Astrocyte (in vitro differentiated cells and primary cell): ENCODE measurements around the gene HFM1. TPM values are rescaled to one million over a fixed set of nuclear protein-coding genes. Genes with fewer than 3 reads are reported as not detected.

Experiments
- DNase-seq: peaks from one replicate; pipeline ENCODE4 v3.0.0-alpha.2; 2010; ENCODE audit warnings: low read depth
- FAIRE-seq: peaks from 2 replicates; lab custom pipeline; 2011; peaks lifted over from hg19 to GRCh38; lab: Jason Lieb, UNC
- H2AFZ ChIP-seq: 2 replicates; pipeline ENCODE4 v1.6.0; 2012; ENCODE audit warnings: low read depth, low read length, inconsistent platforms
- H3K27ac ChIP-seq: 2 replicates; pipeline ENCODE4 v1.5.1; 2011; ENCODE audit warnings: low read depth, low read length, inconsistent platforms
- H3K27me3 ChIP-seq: 2 replicates; pipeline ENCODE4 v1.6.0; 2011; ENCODE audit warnings: low read length, inconsistent platforms; ENCODE audit not compliant: insufficient read depth
- H3K36me3 ChIP-seq: 2 replicates; pipeline ENCODE4 v1.5.1; 2011; ENCODE audit warnings: low read length, inconsistent platforms; ENCODE audit not compliant: insufficient read depth
- H3K4me1 ChIP-seq: 2 replicates; pipeline ENCODE4 v1.5.1; 2011; ENCODE audit warnings: low read length, inconsistent platforms; ENCODE audit not compliant: insufficient read depth
- H3K4me2 ChIP-seq: 2 replicates; pipeline ENCODE4 v1.6.0; 2012; ENCODE audit warnings: low read length, inconsistent platforms
- H3K4me3 ChIP-seq: 2 replicates; pipeline ENCODE4 v1.5.1; 2011; ENCODE audit warnings: low read depth, mild to moderate bottlenecking, low read length, inconsistent platforms; ENCODE audit not compliant: insufficient read depth
- H3K79me2 ChIP-seq: 2 replicates; pipeline ENCODE4 v1.6.0; 2012; ENCODE audit warnings: mild to moderate bottlenecking, low read length, inconsistent platforms; ENCODE audit not compliant: insufficient read depth
- H3K9ac ChIP-seq: 2 replicates; pipeline ENCODE4 v1.6.0; 2012; ENCODE audit warnings: mild to moderate bottlenecking, low read length, inconsistent platforms
- H3K9me3 ChIP-seq: 2 replicates; pipeline ENCODE4 v1.5.1; 2012; ENCODE audit warnings: low read depth, mild to moderate bottlenecking, low read length, inconsistent platforms; ENCODE audit not compliant: insufficient read depth
- H4K20me1 ChIP-seq: 2 replicates; pipeline ENCODE4 v1.6.0; 2012; ENCODE audit warnings: low read length, inconsistent platforms; ENCODE audit not compliant: insufficient read depth
- H3K27ac Mint-ChIP-seq: one replicate; pipeline ENCODE4 v1.8.0; 2021; ENCODE audit warnings: mild to moderate bottlenecking, mixed read lengths; ENCODE audit not compliant: unreplicated experiment
- H3K27me3 Mint-ChIP-seq: one replicate; pipeline ENCODE4 v1.8.0; 2021; ENCODE audit warnings: low read depth, mixed read lengths; ENCODE audit not compliant: unreplicated experiment
- H3K36me3 Mint-ChIP-seq: one replicate; pipeline ENCODE4 v1.8.0; 2021; ENCODE audit warnings: low read depth, mixed read lengths; ENCODE audit not compliant: unreplicated experiment
- H3K4me1 Mint-ChIP-seq: one replicate; pipeline ENCODE4 v1.8.0; 2021; ENCODE audit warnings: low read depth, mixed read lengths; ENCODE audit not compliant: unreplicated experiment
- H3K4me3 Mint-ChIP-seq: one replicate; pipeline ENCODE4 v1.8.0; 2021; ENCODE audit warnings: mild to moderate bottlenecking, moderate library complexity, mixed read lengths; ENCODE audit not compliant: unreplicated experiment
- H3K9me3 Mint-ChIP-seq: one replicate; pipeline ENCODE4 v1.8.0; 2021; ENCODE audit warnings: mild to moderate bottlenecking, mixed read lengths; ENCODE audit not compliant: unreplicated experiment
- CTCF ChIP-seq: IDR thresholded peaks from 2 replicates; pipeline ENCODE4 v1.5.1; 2011; ENCODE audit warnings: low read depth, mild to moderate bottlenecking, inconsistent platforms, low read length, moderate library complexity; ENCODE audit not compliant: insufficient read depth
- EZH2 ChIP-seq: IDR thresholded peaks from 2 replicates; pipeline ENCODE4 v1.6.1; 2012; ENCODE audit warnings: mild to moderate bottlenecking, low read length, inconsistent platforms; ENCODE audit not compliant: insufficient read depth
- total RNA-seq: library from RNA; stranded (reverse); gene quantifications from 2 replicates; pipeline ENCODE4 v1.2.1, GENCODE V29; 2021

HFM1 gene
- total RNA-seq, 1 donor from 2014 or later, result 0.39 TPM

- TF ChIP-seq EZH2, result no peak
- TF ChIP-seq CTCF, result no peak
- no peaks in the 10 kb centered on the region for H3K27me3 Mint-ChIP-seq
- no peaks in the 10 kb centered on the region for H3K36me3 ChIP-seq
- no peak overlapping the region for H2AFZ ChIP-seq
- DNase-seq, result no peak
- no peak overlapping the region for H3K27ac ChIP-seq
- no peaks in the 10 kb centered on the region for H3K27me3 ChIP-seq
- H3K9ac ChIP-seq, result no peak overlapping the region
- H3K9me3 Mint-ChIP-seq, result peaks cover 4% of the 10 kb centered on the region
- H3K4me3 Mint-ChIP-seq, result no peak overlapping the region
- no peak overlapping the region for H3K4me2 ChIP-seq
- no peaks in the 10 kb centered on the region for H3K79me2 ChIP-seq
- H3K4me3 ChIP-seq, result no peak overlapping the region
- peak overlapping the region; percentile 28 for H3K27ac Mint-ChIP-seq
- no peaks in the 10 kb centered on the region for H4K20me1 ChIP-seq
- no peaks in the 10 kb centered on the region for H3K9me3 ChIP-seq
- H3K4me1 Mint-ChIP-seq, result no peaks in the 10 kb centered on the region
- no peaks in the 10 kb centered on the region for H3K36me3 Mint-ChIP-seq
- FAIRE-seq, result no peak
- H3K4me1 ChIP-seq, result no peaks in the 10 kb centered on the region
These were observed 11.6 kb downstream of the HFM1 start for GRCh38 chr1:91393042-91393441.

DNA sequence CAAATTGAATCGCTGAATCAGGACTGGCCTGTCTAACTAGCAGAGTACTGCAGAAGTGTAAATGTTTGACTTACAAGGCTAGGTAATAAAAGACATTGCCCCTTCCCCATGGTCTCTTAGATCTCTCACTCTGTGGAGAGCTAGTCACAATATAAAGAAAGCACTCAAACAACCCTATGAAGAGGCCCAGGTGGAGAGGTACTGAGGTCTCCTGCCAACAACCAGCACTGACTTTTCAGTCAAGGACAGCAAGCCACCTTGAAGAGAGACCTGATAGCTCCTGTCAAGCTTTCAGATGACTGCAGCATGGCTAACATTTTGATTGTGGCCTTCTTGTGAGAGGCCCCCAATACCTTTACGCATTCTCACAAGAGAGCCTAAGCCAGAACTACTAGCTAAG lies 18.5 kb downstream of the HFM1 start:
- H3K27me3 Mint-ChIP-seq, result no peaks in the 10 kb centered on the region

More for the DNA sequence above, 18.5 kb downstream of the HFM1 start:
- Histone ChIP-seq H3K9me3 (no peaks in the 10 kb centered on the region), H3K4me2 (no peak overlapping the region), H3K4me1 (no peaks in the 10 kb centered on the region), H3K9ac (no peak overlapping the region), H2AFZ (no peak overlapping the region), H3K79me2 (no peaks in the 10 kb centered on the region), H3K27me3 (no peaks in the 10 kb centered on the region), H3K27ac (no peak overlapping the region), H3K4me3 (no peak overlapping the region), H3K36me3 (no peaks in the 10 kb centered on the region), H4K20me1 (no peaks in the 10 kb centered on the region)
- Mint-ChIP-seq H3K4me1 (peaks cover 4% of the 10 kb centered on the region), H3K36me3 (no peaks in the 10 kb centered on the region), H3K9me3 (peaks cover 4% of the 10 kb centered on the region), H3K27ac (no peak overlapping the region), H3K4me3 (no peak overlapping the region)
- FAIRE-seq, result no peak
- TF ChIP-seq CTCF (no peak), EZH2 (no peak)
- no peak for DNase-seq
